Measurements from ENCODE around the gene UNK. TPM values are rescaled to one million over a fixed set of nuclear protein-coding genes. Genes with fewer than 3 reads are reported as not detected.

Gene UNK
- total RNA-seq, 1 donor from 2014 or later, result 16.7 TPM

DNA sequence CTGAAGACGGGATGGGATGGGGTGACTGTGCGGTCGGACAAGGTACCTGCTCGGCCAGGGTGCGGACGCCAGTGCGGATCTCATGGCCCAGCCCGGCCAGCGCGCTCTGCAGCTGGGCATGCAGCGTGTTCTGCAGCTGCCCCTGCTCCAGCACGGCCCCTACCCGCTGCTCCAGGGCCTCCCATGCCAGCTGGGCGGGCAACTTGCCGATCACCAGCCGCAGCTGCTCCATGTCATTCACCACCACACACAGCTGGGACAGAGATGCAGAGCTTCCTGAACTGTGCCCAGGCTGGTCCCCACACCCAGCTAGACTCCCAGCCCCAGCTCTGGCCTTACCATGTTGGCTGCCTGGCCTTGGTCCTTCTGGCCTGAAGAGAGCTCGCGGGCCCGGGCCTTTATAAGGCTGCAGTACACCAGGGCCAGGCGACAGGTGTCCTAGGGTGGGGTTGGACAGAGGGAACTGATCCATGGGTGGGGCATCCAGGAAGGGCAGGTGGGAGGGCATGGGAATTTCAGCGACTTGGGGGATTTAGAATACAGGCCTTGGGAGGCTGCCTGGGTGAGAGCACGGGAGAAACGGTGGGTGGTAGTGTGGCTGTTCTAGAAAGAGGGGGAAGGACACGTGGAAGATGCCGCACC, 49.8 kb downstream of the UNK start:
- Mint-ChIP-seq H3K27ac (ENCODE audit: unreplicated experiment) (no peak overlapping the region), H3K4me3 (ENCODE audit: unreplicated experiment) (no peak overlapping the region), H3K27me3 (ENCODE audit: low read depth, unreplicated experiment) (peaks cover 6% of the 10 kb centered on the region)

DNA sequence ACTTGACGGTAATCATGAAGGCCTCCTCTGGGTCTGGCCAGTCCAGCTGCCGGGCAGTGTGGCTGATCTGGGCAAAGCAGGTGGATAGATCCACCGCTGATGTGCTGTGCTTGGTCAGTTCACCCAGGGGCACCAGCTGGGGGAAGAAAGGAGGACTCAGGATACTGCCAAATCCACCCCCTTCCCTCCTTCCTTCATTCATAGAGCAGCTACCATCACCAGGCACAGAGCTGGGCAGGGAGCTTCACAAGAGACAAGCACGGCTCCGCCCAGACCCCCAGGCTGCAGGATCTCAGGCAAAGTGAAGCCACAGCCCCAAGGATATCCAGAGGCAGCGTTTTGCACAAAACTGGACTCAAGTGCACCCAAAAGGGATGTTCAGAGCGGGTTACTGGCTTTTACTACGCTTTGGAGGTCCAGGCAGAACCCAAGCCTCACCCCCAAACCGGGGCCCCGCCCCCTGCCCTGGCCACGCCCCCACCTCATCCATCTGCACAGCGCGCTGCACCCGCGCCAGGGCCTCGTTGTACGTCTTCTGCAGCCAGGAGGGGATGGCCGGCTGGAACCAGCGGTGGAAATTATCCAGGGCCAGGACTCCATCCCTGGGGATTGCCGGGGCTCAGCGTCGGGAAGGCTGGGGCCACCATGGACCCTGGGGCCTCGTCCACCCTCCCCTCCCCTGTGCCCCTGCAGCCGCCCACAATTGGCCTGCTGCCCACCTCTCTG, 50.5 kb downstream of the UNK start:
- no peak overlapping the region for H3K27ac Mint-ChIP-seq (ENCODE audit: unreplicated experiment)
- peaks cover 10% of the 10 kb centered on the region for H3K4me1 Mint-ChIP-seq (ENCODE audit: low read depth, unreplicated experiment)
- H3K36me3 ChIP-seq (ENCODE audit: insufficient read depth, low read length), result no peaks in the 10 kb centered on the region
- FAIRE-seq (no peak), DNase-seq (ENCODE audit: low read depth) (no peak)
- H3K36me3 Mint-ChIP-seq (ENCODE audit: low read depth, unreplicated experiment), result peaks cover 1% of the 10 kb centered on the region
- no peak overlapping the region for H3K9ac ChIP-seq (ENCODE audit: low read length)
- no peak overlapping the region for H3K4me2 ChIP-seq (ENCODE audit: low read length)
- no peaks in the 10 kb centered on the region for H3K9me3 ChIP-seq (ENCODE audit: insufficient read depth, low read depth, low read length)
- no peaks in the 10 kb centered on the region for H3K27me3 ChIP-seq (ENCODE audit: insufficient read depth, low read length)
- H3K79me2 ChIP-seq (ENCODE audit: insufficient read depth, low read length), result no peaks in the 10 kb centered on the region
- H3K4me1 ChIP-seq (ENCODE audit: insufficient read depth, low read length), result peaks cover 5% of the 10 kb centered on the region
- H3K4me3 Mint-ChIP-seq (ENCODE audit: unreplicated experiment), result no peak overlapping the region
- H2AFZ ChIP-seq (ENCODE audit: low read depth, low read length), result no peak overlapping the region
- no peak overlapping the region for H3K27ac ChIP-seq (ENCODE audit: low read depth, low read length)
- no peaks in the 10 kb centered on the region for H3K9me3 Mint-ChIP-seq (ENCODE audit: unreplicated experiment)
- H3K4me3 ChIP-seq (ENCODE audit: insufficient read depth, low read depth, low read length), result no peak overlapping the region
- peaks cover 6% of the 10 kb centered on the region for H3K27me3 Mint-ChIP-seq (ENCODE audit: low read depth, unreplicated experiment)
- TF ChIP-seq, protein P1, sequence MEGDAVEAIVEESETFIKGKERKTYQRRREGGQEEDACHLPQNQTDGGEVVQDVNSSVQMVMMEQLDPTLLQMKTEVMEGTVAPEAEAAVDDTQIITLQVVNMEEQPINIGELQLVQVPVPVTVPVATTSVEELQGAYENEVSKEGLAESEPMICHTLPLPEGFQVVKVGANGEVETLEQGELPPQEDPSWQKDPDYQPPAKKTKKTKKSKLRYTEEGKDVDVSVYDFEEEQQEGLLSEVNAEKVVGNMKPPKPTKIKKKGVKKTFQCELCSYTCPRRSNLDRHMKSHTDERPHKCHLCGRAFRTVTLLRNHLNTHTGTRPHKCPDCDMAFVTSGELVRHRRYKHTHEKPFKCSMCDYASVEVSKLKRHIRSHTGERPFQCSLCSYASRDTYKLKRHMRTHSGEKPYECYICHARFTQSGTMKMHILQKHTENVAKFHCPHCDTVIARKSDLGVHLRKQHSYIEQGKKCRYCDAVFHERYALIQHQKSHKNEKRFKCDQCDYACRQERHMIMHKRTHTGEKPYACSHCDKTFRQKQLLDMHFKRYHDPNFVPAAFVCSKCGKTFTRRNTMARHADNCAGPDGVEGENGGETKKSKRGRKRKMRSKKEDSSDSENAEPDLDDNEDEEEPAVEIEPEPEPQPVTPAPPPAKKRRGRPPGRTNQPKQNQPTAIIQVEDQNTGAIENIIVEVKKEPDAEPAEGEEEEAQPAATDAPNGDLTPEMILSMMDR (IDR thresholded peaks at IDR 0.05; ENCODE audit: insufficient read depth, low read depth, low read length), result no peak
- TF ChIP-seq EZH2 (IDR thresholded peaks at IDR 0.05; ENCODE audit: insufficient read depth, low read length), result no peak
- no peaks in the 10 kb centered on the region for H4K20me1 ChIP-seq (ENCODE audit: insufficient read depth, low read length)

More for the DNA sequence above, 49.8 kb downstream of the UNK start:
- TF ChIP-seq, protein P1 (IDR thresholded peaks at IDR 0.05; ENCODE audit: insufficient read depth, low read depth, low read length), result no peak
- no peak for FAIRE-seq
- Histone ChIP-seq H3K36me3 (ENCODE audit: insufficient read depth, low read length) (no peaks in the 10 kb centered on the region), H3K9ac (ENCODE audit: low read length) (no peak overlapping the region), H4K20me1 (ENCODE audit: insufficient read depth, low read length) (no peaks in the 10 kb centered on the region), H3K79me2 (ENCODE audit: insufficient read depth, low read length) (no peaks in the 10 kb centered on the region), H3K9me3 (ENCODE audit: insufficient read depth, low read depth, low read length) (no peaks in the 10 kb centered on the region), H2AFZ (ENCODE audit: low read depth, low read length) (no peak overlapping the region), H3K4me1 (ENCODE audit: insufficient read depth, low read length) (peaks cover 5% of the 10 kb centered on the region), H3K27ac (ENCODE audit: low read depth, low read length) (no peak overlapping the region), H3K4me3 (ENCODE audit: insufficient read depth, low read depth, low read length) (no peak overlapping the region), H3K4me2 (ENCODE audit: low read length) (no peak overlapping the region), H3K27me3 (ENCODE audit: insufficient read depth, low read length) (no peaks in the 10 kb centered on the region)
- no peak for DNase-seq (ENCODE audit: low read depth)
- Mint-ChIP-seq H3K9me3 (ENCODE audit: unreplicated experiment) (no peaks in the 10 kb centered on the region), H3K36me3 (ENCODE audit: low read depth, unreplicated experiment) (peaks cover 1% of the 10 kb centered on the region), H3K4me1 (ENCODE audit: low read depth, unreplicated experiment) (peaks cover 10% of the 10 kb centered on the region)

DNA sequence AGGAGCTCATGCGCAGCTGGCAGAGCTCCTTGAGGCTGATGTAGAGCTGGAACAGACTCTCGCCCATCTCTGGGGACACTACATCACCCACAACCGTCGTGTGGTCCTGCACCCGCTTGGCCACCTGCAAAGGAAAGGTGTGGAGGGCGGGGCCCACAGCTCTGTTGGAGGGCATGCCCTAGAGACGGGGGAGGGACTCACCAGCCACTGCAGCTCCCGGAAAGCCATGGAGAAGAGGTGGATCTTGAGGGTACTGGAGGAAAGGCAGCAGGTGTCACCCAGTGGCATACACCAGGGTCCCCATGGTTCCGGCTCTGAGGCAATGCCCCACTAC, 51.0 kb downstream of the UNK start:
- Histone ChIP-seq H3K79me2 (ENCODE audit: insufficient read depth, low read length) (no peaks in the 10 kb centered on the region), H3K27ac (ENCODE audit: low read depth, low read length) (no peak overlapping the region), H3K9me3 (ENCODE audit: insufficient read depth, low read depth, low read length) (no peaks in the 10 kb centered on the region), H3K4me1 (ENCODE audit: insufficient read depth, low read length) (peaks cover 5% of the 10 kb centered on the region), H3K36me3 (ENCODE audit: insufficient read depth, low read length) (no peaks in the 10 kb centered on the region), H3K9ac (ENCODE audit: low read length) (no peak overlapping the region), H3K4me3 (ENCODE audit: insufficient read depth, low read depth, low read length) (no peak overlapping the region), H4K20me1 (ENCODE audit: insufficient read depth, low read length) (no peaks in the 10 kb centered on the region), H3K4me2 (ENCODE audit: low read length) (no peak overlapping the region), H3K27me3 (ENCODE audit: insufficient read depth, low read length) (no peaks in the 10 kb centered on the region), H2AFZ (ENCODE audit: low read depth, low read length) (no peak overlapping the region)
- Mint-ChIP-seq H3K4me1 (ENCODE audit: low read depth, unreplicated experiment) (peaks cover 10% of the 10 kb centered on the region), H3K36me3 (ENCODE audit: low read depth, unreplicated experiment) (peaks cover 1% of the 10 kb centered on the region), H3K27ac (ENCODE audit: unreplicated experiment) (no peak overlapping the region), H3K9me3 (ENCODE audit: unreplicated experiment) (no peaks in the 10 kb centered on the region), H3K4me3 (ENCODE audit: unreplicated experiment) (no peak overlapping the region), H3K27me3 (ENCODE audit: low read depth, unreplicated experiment) (peaks cover 6% of the 10 kb centered on the region)
- DNase-seq (ENCODE audit: low read depth) (no peak), FAIRE-seq (no peak)
- TF ChIP-seq, protein P1 (IDR thresholded peaks at IDR 0.05; ENCODE audit: insufficient read depth, low read depth, low read length), result no peak
- TF ChIP-seq EZH2 (IDR thresholded peaks at IDR 0.05; ENCODE audit: insufficient read depth, low read length), result no peak

Data from astrocyte (in vitro differentiated cells and primary cell).